NCI-H1417 treated with DMSO at 0.1 percent for 48 hours (cell line): Measurements from ENCODE around the gene DPPA3.
"Not testable (repeated sequence)": the region's sequence is repeated elsewhere in the genome, so short reads cannot be mapped to it uniquely, and the experiment has no call there.

Source experiments
- DNase-seq: peaks from one replicate; lab custom pipeline; 2025; lab: John Stamatoyannopoulos, UW

DPPA3 gene

DNA sequence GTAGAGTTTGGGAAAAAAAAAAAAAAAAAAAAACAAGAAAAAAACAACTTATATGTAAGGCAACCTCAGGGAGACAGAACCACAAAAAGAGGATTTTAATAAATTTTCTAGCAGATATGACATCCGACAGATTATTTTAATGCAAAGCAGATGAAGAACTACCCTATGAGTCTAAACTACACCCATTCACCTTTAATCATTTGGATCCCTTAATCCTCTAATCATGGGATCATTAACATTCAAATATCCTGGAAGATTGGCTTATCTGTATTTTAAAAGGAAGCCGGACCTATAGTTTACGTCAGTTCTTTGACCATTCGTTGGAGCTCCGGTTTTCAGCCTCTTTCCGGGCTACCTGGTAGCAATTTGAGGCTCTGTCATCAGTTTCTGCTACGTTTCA is at the start of gene DPPA3:
Gene DPPA3 (plus strand): TSS at position 301 of the 400 bp plus-strand sequence. CDS start 138 bp downstream, outside the sequence.
- no peak for DNase-seq

GRCh38 chr12:7661741-7662140 is 49.5 kb upstream of the DPPA3 start:
- DNase-seq = no peak

DNA sequence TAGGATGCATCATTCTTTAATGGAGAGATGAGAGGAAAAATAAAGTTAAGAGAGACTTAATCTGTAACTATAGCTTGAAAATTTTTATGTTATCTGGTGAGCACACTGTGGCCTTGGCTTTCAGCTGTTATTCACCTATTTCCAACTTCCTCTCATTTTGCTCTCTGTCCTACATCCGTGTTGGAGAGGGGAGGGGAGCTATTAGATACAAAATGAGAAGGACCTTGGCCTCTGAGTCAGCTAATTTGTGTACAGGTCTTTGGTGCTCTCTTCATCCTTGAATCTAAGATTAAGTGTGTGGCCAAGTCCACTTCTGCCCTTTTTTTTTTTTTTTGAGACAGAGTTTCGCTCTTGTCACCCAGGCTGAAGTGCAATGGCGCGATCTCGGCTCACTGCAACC is 44.6 kb upstream of the DPPA3 start:
- no peak for DNase-seq

GRCh38 chr12:7667125-7667524 is 44.1 kb upstream of the DPPA3 start:
- DNase-seq = no peak

DNA sequence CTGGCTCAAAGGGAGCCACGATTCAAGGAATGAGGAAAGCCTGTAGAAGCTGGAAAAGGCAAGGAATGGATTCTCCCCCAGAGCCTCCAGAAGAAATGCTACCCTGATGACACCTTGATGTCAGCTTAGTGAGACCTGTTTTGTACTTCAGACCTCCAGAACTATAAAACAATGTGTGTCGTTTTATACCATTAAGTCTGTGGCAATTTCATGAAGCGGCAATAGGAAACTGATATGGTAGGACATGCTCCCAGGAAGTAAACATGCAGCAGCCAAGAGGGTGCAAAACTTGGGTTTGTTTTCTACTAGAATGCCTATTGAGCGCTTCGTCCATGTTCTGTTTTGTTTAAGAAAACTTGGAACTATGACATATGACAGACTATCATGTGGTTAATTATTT is 43.1 kb upstream of the DPPA3 start:
- DNase-seq = no peak

- DNase-seq = not testable (repeated sequence)
These were observed 35.8 kb upstream of the DPPA3 start for GRCh38 chr12:7675455-7675854.

DNA sequence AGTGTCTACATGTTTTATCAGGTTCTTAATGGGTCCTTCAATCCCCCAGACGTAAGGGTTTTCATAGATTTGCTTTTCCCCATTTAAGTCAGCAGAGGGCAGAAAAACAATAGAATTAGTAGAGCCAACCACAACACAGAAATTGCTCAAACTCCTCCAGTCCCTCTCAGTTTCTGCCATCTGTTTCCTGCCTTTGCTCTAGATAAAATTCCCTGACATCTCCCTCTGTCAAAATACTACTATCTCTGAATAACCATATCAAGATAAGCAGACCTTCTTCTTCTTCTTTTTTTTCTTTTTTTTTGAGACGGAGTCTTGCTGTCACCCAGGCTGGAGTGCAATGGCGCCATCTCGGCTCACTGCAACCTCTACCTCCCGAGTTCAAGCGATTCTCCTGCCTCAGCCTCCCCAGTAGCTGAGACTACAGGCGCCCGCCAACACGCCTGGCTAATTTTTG is 33.8 kb upstream of the DPPA3 start:
- DNase-seq = not testable (repeated sequence)

DNA sequence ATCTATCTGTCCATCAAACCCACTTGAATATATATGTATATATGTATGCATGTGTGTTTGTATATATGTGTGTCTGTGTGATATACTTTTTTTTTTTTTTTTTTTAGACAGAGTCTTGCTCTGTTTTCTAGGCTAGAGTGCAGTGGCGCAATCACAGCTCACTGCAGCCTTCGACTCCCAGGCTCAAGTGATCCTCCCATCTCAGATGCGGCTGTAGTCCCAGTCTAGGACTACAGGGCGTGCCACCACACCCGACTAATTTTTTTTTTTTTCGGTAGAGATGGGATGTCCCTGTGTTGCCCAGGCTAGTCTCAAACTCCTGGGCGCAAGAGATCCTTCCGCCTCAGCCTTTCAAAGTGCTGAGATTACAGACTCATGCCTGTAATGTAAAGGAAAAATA is 32.5 kb upstream of the DPPA3 start:
- no peak for DNase-seq

GRCh38 chr12:7679251-7680045 is 31.8 kb upstream of the DPPA3 start:
- no peak for DNase-seq

DNA sequence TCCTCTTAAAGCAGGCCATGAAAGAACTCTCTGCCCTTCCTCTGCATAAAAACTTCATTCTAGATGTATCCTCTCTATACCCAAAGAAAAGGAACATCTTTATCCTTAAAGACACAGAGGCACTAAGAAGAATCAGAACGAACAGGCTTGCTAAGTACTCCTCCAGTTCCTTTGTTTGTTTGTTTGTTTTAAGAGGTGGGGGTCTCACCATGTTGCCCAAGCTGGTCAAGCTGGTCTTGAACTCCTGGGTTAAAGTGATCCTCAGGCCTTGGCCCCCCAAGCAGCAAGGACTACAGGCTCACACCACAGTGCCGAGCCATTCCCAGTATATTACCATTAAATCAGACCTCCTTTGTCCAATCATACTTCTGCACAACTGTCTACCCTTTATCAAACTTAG is 29.7 kb upstream of the DPPA3 start:
- DNase-seq = no peak

- DNase-seq = no peak
These were observed 17.4 kb upstream of the DPPA3 start for GRCh38 chr12:7693793-7694192.

DNA sequence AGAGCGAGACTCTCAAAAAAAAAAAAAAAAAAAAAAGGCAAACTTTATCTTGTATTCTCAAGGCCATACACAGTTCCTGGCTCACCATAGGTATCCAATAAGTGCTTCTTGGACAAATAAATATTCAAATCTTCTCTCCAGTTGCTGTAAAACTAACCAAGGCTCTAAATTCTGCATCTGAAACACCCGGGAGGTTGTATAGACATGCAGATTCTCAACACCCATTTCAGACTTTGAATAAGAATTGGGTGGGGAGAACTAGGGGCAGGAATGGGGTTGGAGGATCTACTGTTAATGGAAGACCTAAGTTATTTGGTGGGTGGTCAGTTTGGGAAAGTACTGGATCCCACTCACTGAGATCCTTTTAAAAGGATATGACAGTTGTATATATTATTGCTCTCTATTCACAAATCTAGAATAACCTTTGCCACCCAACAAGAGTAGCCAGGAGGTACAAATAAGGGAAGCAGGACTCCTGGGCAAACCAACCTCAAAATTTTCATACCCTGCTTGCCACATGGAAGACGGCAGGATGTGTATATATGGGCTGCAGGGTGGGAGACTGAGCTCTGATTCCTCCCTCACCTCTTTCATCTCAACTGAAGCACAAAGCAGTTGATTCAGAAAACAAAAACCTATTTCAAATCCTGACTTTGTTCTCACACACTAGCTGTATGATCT is 16.5 kb upstream of the DPPA3 start:
- no peak for DNase-seq

GRCh38 chr12:7695237-7695560 is 16.0 kb upstream of the DPPA3 start:
- DNase-seq = no peak

GRCh38 chr12:7695566-7696197 is 15.6 kb upstream of the DPPA3 start, which contains the start of gene GDF3:
TSS of gene GDF3 (minus strand) at chr12:7695775. CDS start at chr12:7695728, 47 bp downstream.
- DNase-seq = no peak

DNA sequence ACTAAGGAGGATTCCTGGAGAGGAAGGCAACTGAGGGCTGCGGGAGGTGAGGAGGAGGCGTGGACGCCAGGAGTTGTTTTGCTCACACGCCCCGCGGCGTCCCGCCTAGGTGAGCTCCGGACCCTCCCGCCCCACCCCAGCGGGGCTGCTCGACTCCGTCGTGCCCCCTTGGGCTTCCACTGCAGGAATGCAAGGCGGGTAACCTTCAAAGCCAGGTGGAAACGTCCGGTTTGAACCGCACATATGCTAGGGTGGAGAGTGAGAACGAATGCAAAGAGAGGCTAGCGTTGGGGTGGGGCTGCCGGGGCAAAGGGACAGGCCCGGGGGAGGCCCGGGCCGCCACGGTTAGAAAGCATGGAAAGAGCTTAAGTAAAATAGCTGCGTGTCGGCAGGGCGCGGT is 5.4 kb upstream of the DPPA3 start:
- DNase-seq = no peak

GRCh38 chr12:7709969-7710675 is 1.1 kb upstream of the DPPA3 start:
- DNase-seq = no peak

DNA sequence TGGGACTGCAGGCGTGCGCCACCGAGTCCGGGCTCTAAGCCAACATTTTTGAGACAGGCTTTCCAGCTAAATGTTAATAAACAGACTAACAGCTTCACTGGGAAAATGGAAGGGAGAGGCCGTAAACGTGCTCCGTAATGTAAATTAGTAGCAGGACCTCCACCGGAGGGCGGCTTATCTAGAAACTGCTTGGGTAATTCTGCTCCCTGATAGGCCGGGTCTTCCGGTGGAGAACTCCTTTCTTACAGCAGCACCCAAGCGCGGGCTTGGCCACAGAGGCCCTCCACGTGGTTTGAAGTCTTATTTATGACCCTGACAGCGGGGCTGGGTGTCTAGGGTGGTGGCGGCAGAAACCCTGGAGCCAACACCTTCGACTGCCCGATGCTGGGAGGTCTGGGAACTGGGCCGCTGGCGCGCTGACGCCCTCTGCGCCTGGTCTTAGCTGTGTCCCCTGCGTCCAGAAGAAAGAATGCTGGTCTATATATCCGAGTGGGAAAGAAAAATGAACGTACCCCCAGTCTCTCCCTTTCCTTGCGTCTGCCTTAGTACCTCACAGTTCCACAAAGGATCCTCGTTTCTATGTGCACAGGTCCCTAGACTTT is 1.7 kb downstream of the DPPA3 start:
- no peak for DNase-seq

GRCh38 chr12:7716381-7716780 is 5.1 kb downstream of the DPPA3 start:
- DNase-seq = no peak

GRCh38 chr12:7719946-7720730 is 8.9 kb downstream of the DPPA3 start:
- no peak for DNase-seq

GRCh38 chr12:7723926-7724325 is 12.7 kb downstream of the DPPA3 start:
- DNase-seq = no peak

GRCh38 chr12:7729746-7730145 is 18.5 kb downstream of the DPPA3 start:
- no peak for DNase-seq
